Activated CD4-positive, alpha-beta T cell treated with anti-CD3 and anti-CD28 coated beads for 24 hours (primary cell): ENCODE results near the gene IST1.

ENCODE experiments used
- DNase-seq, 2 donors: peaks; one replicate each; pipeline ENCODE4 v3.0.0-alpha.2; 2020; ENCODE audit warnings: low read depth in 2 of 2

IST1 gene

DNA sequence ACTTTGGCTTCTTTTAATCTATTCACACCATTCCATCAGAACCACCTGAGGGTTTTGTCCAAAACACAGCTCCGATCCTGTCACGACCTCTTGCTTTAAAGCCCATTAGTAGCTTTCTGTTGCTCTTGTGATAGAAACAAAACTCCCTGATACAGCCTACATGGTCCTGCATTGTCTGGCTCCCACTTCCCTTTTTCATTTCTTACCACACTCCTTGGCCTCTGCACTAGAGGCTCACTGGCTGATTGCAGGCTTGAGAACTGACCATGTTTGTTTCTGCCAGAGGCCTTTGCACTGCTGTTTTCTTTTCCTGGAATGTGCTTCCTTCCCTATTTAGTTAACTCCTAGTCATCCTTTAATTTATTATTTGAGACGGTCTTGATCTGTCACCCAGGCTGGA lies 23.7 kb downstream of the IST1 start:
- DNase-seq = no peak

DNA sequence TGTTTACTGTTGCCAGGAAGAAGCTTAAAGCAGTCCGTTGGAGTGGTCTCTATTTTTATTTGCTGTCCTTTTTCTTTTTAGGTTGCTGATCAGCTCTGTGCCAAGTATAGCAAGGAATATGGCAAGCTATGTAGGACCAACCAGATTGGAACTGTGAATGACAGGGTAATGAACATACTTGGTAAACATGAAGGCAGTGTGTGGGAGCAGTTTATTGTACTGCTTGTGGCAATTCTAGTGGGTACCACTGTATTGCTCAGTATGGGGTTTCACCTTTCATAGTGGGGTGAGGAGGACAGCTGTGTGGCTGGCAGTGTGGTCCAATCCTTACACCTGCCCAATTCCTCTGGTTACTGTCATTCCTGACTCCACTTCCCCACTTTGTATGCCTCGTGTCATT lies 25.3 kb downstream of the IST1 start:
- no peak for DNase-seq

DNA sequence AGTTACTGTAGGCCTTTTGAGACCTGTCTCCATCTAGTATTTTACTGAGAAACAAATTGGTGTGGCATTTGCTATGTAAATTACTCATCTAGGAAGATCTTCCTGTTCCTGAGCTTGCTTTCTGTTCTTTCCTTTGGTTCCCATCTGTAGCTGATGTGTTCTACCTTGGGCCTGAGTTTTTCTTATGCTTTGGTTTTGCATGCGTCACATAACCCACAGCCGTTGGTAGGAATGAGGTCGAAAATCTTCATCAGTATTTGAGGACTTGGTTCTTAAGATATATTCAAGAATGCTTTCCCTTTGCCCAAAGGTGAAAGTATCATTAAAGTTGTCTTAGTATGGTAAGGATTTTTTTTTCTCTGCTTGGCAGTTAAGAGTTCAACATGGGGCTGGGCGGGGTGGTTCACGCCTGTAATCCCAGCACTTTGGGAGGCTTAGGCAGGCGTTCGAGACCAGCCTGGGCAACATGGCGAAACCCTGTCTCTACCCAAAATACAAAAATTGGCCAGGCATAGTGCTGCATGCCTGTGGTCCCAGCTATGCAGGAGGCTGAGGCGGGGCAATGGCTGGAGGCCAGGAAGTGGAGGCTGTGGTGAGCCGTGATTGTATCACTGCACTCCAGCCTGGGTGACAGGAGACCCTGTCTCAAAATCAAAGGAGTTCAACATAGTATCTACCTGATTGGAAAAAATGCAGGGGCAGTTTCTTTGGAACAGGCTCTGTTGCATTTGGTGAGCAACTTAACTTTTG lies 28.8 kb downstream of the IST1 start:
- DNase-seq = no peak

- no peak for DNase-seq
These were observed 29.4 kb downstream of the IST1 start for GRCh38 chr16:71924710-71925109.

GRCh38 chr16:71927383-71927782 lies 32.1 kb downstream of the IST1 start:
- DNase-seq = no peak

GRCh38 chr16:71927787-71928186 lies 32.5 kb downstream of the IST1 start:
- no peak for DNase-seq

DNA sequence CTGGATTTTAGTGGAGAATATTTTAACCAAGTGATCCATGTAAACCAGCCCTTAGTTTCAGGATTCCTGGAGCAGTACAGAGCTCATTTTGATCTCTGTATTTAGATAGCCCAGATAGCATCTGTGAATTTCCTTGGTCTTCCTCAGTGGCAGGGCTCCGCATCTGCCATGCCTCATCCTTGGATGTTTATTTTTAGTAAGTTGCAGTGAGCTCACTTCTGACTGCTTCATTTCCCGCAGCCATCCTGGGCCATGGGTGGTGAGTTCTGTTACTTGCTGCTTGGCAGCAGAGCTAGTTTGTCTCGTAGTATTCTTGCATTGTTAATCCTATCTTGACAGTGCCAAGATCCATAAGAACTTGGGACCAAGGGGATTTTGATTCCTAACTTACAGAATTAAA lies 33.7 kb downstream of the IST1 start:
- DNase-seq = no peak

DNA sequence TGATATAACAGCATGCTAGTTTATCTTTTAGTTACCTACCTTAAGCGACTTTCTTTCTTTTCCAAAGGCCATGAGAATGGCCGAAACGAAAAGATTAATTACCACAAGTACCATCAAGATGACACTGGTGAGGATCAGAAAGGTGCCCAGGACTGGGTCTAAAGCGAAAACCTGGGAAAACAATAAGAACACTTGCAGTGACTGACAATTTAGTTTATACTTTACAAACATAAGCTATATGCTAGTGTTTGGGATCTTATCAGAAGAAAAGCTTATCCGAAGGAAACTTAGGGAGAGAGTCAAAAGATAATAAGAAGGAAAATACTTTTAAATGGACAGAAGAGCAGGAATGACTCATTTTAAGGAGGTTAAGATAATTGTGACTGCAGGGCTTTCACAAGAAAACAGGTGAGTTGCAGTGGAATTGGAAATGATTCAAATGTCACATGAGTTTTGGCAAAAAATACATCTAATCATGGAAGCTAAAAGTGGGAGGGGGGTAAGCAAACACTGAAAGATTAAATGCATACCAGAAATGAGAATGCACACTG lies 34.8 kb downstream of the IST1 start:
- no peak for DNase-seq

DNA sequence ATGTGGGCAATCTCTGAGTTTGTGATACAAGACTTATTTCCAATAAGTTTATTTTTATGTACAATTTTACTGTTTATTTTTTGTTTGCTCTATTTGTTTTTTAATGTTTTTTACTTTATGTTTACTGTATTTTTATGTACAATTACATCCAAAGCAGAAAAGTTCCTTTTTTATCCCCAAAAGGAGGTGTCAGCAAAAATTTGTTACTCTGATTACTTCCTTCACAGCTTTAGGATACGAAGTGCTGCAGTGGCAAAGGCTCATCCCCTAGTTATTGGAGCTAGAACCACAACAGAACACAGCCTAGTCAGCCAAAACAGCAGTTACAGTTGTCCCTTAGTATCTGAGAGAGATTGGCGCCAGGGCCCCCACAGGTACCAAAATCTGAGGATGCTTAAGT lies 35.7 kb downstream of the IST1 start:
- no peak for DNase-seq

DNA sequence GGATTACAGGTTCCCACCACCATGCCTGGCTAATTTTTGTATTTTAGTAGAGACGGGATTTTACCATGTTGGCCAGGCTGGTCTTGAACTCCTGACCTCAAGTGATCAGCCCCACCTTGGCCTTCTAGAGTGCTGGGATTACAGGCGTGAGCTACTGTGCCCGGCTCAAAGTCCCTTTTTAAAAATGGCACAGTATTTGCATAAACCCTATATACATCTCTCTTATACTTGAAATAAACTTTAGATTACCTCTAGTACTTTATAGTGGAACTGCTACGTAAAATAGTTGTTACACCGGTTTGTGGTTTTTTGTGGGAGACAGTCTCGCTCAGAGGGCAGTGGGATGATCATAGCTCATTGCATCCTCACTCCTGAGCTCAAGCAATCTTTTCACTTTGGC lies 36.3 kb downstream of the IST1 start:
- DNase-seq = no peak

- no peak for DNase-seq
These were observed 37.7 kb downstream of the IST1 start for GRCh38 chr16:71933017-71933416.

DNA sequence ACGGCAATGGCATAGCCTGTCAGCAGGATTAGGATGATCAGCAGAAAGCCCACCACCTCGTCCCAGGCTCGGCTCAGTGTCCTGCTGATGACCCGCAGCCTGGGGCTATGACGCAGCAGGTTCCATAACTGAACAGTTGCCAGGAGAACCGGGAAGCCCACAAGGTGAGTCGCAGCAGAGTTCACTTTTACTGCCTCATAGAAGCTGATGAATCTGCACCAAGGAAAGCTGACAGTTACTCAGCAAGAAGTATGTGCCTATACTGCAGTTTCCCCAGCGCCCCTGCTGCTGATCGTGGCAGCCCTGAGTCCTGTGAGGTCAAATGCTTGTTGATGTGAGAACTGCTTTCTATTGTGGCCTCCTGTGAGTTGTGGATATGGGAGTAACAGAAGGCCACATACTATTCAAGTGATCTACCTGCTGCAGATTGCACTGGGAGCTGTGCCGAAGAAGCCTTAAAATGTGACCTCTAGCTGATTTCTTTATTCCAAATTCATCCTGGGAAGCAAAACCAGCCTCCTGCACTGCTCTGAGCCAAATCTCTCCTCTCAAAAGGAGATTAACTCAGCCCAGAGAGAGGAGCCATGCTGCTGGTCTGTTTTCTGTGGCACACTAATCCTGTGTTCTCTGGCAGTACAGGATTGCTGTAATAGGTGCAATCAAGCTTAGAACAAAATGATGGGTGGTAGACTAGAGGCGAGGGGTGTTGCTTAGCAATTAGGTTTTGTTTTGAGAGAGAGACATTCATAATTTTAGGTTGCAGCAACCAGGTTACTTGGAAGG lies 38.8 kb downstream of the IST1 start:
- DNase-seq = no peak

DNA sequence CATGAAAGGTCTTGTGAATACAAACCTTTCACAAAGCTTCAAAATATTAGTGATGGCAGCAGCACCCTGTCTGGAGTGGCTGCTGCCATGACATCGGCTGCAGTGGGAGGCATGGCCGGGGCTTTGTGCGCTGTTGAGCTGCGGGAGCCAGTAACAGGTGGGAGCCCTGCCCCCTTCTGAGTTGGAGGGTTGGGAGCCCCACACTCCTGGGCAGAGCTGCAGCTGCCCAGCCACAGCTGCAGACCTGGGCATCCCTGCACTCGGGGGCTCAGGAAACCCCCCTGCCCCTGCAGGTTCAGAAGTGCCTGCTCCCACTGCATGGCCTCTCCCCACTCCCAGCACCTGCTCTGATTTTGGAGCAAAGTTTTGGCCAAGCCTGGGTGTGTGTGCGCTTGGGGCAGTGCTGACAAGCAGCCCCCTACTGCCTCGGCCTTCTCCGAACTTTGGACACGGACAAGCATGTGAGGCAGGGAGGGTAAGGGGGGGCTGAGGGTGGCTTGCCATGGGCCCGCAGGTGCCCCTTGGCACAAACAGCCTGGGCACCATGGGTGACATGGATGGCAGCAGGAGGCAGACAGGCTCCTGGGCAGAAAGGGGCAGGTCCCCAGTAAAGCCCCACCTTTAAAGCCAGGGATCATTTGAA lies 42.7 kb downstream of the IST1 start:
- DNase-seq = no peak

DNA sequence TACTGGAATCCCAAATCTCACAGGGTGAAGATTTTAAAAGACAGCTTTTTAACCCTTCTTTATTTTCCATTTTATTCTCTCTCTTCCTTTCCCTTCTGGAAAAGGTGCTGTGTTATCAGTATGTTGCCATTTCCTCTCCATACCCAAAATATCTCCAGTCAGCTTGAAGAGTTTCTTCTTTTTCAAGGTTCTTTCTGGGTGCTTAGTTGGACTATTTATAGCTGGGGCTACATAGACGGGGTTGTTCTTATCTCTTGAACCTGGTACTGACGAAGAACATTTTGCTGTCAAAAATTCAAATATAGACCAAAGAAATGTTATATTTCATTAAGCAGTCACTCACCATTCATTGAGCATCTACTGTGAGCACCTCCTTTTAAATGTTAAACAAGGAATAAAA lies 48.6 kb downstream of the IST1 start:
- DNase-seq = no peak

DNA sequence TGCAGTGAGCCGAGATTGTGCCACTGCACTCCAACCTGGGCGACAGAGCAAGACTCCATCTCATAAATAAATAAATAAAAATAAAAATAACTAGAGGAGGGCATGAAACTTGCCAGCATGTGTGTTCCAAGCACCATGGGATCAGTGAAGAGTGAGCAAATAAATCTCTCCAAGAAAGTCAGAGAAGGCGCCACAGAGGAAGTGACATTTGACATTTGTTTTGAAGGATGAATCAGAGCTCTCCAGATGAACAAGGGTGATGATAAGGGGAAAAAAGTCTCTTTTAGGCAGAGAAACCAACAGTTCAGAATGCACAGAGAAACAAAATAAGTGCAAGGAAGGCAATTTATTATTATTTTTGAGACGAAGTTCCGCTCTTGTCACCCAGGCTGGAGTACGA lies 50.3 kb downstream of the IST1 start:
- no peak for DNase-seq

DNA sequence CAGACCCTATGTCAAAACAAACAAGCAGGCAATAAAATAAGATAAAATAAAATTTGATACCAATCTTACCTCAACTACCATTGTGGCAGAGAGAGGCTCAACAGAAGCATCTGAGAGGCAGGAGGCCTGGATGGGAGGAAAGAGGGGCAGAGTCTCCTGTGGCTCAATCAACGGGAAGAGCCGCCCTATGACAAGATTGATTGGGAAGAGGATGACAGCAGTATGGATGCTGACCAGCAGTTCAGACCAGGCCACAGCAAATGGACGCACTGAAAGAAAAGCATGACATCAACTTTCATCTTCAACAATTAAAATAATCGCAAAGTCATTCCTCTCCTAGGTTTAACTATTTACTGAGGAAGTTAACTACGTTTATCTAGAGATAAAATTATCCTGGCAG lies 57.5 kb downstream of the IST1 start:
- no peak for DNase-seq

DNA sequence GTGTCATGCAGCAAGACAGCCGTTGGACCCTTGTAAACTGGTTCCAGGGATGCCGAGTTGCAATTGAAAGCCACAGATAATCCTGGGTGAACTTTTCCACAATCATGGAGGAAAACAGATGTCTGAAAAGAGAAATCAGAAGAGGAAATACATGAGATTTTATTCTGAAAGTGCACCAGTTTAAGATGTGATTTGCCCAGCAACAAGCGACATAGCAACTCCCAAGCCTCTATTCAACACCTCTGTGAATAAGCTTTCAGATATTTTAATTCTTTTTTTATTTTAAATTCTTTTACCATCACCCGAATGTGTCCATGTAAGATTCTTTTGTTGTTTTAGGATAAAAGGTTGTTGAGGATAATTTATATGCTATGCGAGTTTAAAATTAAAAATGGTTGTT lies 58.8 kb downstream of the IST1 start:
- DNase-seq = no peak

DNA sequence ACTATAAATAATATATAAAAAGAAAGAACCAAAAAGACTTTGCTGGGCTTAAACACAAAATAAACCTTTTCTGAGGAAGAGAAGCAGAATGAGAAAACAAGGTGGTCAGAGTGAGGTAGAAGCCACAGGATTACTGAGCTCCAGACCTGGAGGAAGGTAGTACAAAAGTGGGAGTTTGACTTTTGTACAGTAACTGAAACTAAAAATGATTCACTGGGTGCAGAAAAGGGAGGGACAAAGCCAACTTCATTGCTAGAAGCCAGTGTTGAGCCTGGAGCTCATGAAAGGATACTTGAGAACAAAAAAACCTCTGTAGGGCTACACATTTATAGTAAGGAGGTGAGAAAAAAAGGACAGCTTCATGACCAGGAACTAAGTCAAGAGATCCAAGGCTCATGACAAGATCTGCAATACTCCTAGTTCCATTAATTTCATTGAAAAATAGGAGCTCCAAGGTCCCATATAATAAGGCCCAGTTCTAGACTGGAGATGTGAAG lies 59.4 kb downstream of the IST1 start:
- DNase-seq = no peak

GRCh38 chr16:71956486-71956885 lies 61.2 kb downstream of the IST1 start:
- DNase-seq = no peak

GRCh38 chr16:71961066-71962039 lies 66.0 kb downstream of the IST1 start:
- DNase-seq = peak; percentile 69 to 82
